Esophagus squamous epithelium (tissue), 5 donors: ENCODE measurements around the gene TTC28. TPM values are rescaled to one million over a fixed set of nuclear protein-coding genes. Genes with fewer than 3 reads are reported as not detected.

Experiments
- DNase-seq: peaks from one replicate; lab custom pipeline; 2025; lab: John Stamatoyannopoulos, UW
- H3K27ac ChIP-seq, 4 donors: fragments of 200-600 bp; sonication (generic); one replicate each; pipeline ENCODE4 v1.5.1; 2016 to 2019; ENCODE audit warnings: mild to moderate bottlenecking in 1 of 4
- H3K27me3 ChIP-seq, 4 donors: fragments of 200-600 bp; sonication (generic); 1 replicate in 3 of 4; 2 replicates in 1 of 4; pipeline versions ENCODE4 v1.5.1 to v1.6.0; 2017 to 2021; ENCODE audit warnings: antibody characterized with exemption in 1 of 4
- H3K36me3 ChIP-seq, 3 donors: fragments of 200-600 bp; sonication (generic); one replicate each; pipeline ENCODE4 v1.5.1; 2016 to 2019
- H3K4me1 ChIP-seq, 3 donors: fragments of 200-600 bp; sonication (generic); one replicate each; pipeline ENCODE4 v1.5.1; 2017 to 2019
- H3K4me3 ChIP-seq, 4 donors: fragments of 200-600 bp; sonication (generic); 1 replicate in 3 of 4; 2 replicates in 1 of 4; pipeline ENCODE4 v1.5.1; 2016 to 2019; ENCODE audit warnings: mild to moderate bottlenecking in 2 of 4, moderate library complexity in 1 of 4
- H3K9me3 ChIP-seq, 3 donors: fragments of 200-600 bp; sonication (generic); one replicate each; pipeline ENCODE4 v1.5.1; 2016 to 2019
- POLR2A ChIP-seq, 4 donors: fragments of 450-650 bp; IDR thresholded peaks; one replicate each; pipeline ENCODE4 v1.6.1; 2017; ENCODE audit warnings: antibody characterized with exemption in 4 of 4, mild to moderate bottlenecking in 4 of 4, moderate library complexity in 3 of 4
- WGBS, 2 donors: methylation state at CpG; one replicate each; pipeline ENCODE4 v1.1.5; 2018; 5-methylcytosine and 5-hydroxymethylcytosine counted together
- intact Hi-C: fragments of 100-400 bp; cut with DNase I; formaldehyde crosslinking; loops from one replicate; pipeline ENCODE4 v1.15.0; 2022
- total RNA-seq, 4 donors: library from RNA; depleted of rRNA; stranded (reverse); fragments of >200 nt; gene quantifications; one replicate each; pipeline ENCODE4 v1.1.0, GENCODE V29; 2016
- TF ChIP-seq, protein P1 (sequence below), 6 experiments: fragments of 450-650 bp in 4 of 6; fragments of 200-600 bp in 2 of 6; sonication (generic) in 2 of 6; IDR thresholded peaks; one replicate each; pipeline ENCODE4 v1.5.1; 2016 to 2019; ENCODE audit warnings: antibody characterized with exemption in 6 of 6, mild to moderate bottlenecking in 4 of 6, moderate library complexity in 4 of 6
- donor health status: DM: yes; HTN: yes; CAD: no.

TTC28 gene
- total RNA-seq, 4 donors from 2014 or later: 6.0 to 21.4 (median 7.7) TPM

DNA sequence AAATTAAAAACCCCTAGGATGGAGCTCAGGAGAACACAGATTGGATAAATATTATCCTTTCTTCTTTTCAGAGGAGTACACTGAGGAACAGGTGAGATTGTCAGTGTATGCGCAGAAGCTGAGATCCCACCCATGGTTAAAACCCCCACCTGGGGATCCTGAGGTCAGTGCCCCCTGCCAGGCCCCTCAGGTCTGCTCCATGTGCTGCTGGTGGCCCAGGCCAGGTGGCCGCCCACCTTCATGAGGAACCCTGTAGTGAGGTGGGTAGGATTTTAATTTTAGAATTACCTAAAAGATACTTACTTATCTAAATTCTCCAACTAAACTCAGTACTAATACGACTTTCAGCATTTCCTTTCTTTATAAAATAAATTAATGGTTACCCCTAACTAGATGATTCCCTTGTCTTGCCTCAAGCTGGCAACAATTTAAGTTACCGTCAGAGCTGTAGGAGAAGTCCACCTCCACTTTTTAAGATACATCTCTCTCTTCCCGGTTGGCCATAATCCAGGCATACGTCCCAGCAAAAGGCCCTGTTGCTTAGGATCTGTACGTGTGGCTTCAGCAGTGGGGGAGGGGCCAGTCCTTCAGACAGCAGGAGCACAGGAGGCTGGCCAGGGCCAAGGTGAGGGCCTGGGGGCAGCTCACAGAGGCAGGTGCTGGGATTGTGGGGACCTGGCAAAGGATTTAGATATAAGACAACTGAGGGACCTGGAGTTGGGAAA lies 699.1 kb downstream of the TTC28 start:
- no peak for DNase-seq
- H3K36me3 ChIP-seq: peaks cover 0 to 59% (median 3%) of the 10 kb centered on the region in 3 donors
- H3K4me3 ChIP-seq: no peak overlapping the region
- intact Hi-C loops: no loop called here
- 76 to 88% methylated on average over 7 of the region's 7 CpGs for WGBS, 2 donors
- H3K4me1 ChIP-seq: peaks cover 0 to 3% (median 0%) of the 10 kb centered on the region in 3 donors
- no peaks in the 10 kb centered on the region for H3K27me3 ChIP-seq
- H3K27ac ChIP-seq: no peak overlapping the region
- TF ChIP-seq, protein P1, sequence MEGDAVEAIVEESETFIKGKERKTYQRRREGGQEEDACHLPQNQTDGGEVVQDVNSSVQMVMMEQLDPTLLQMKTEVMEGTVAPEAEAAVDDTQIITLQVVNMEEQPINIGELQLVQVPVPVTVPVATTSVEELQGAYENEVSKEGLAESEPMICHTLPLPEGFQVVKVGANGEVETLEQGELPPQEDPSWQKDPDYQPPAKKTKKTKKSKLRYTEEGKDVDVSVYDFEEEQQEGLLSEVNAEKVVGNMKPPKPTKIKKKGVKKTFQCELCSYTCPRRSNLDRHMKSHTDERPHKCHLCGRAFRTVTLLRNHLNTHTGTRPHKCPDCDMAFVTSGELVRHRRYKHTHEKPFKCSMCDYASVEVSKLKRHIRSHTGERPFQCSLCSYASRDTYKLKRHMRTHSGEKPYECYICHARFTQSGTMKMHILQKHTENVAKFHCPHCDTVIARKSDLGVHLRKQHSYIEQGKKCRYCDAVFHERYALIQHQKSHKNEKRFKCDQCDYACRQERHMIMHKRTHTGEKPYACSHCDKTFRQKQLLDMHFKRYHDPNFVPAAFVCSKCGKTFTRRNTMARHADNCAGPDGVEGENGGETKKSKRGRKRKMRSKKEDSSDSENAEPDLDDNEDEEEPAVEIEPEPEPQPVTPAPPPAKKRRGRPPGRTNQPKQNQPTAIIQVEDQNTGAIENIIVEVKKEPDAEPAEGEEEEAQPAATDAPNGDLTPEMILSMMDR (IDR thresholded peaks at IDR 0.05): no peak
- TF ChIP-seq POLR2A (IDR thresholded peaks at IDR 0.05): no peak
- H3K9me3 ChIP-seq: no peaks in the 10 kb centered on the region

DNA sequence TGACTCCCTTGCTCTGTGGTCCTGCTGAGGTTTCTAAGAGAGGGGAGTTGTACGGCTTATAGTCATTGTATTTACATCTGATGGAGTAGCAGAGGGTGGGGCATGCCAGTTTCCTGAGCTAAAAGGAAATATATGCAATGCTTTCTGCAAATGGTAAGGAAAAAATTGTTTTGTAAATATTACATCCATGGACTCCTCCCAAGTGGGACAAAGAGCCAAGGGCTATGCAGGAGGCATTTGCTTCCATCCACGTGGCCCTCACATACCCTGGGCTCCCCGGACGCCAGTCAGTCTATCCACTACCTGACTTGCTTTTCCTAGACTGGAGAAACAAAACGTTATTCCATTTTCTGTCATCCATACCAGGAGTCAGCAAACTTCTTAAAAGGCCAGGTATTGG lies 700.8 kb downstream of the TTC28 start:
- intact Hi-C loops: no loop called here
- DNase-seq: no peak
- Histone ChIP-seq H3K27ac (no peak overlapping the region), H3K4me3 (no peak overlapping the region), H3K9me3 (no peaks in the 10 kb centered on the region), H3K36me3 (peaks cover 0 to 42% (median under 1%) of the 10 kb centered on the region in 3 donors), H3K4me1 (peaks cover 0 to 6% (median 0%) of the 10 kb centered on the region in 3 donors), H3K27me3 (no peaks in the 10 kb centered on the region)
- TF ChIP-seq POLR2A (IDR thresholded peaks at IDR 0.05): no peak
- TF ChIP-seq, protein P1 (IDR thresholded peaks at IDR 0.05): no peak
- 77 to 83% methylated on average over 5 of the region's 5 CpGs for WGBS, 2 donors

DNA sequence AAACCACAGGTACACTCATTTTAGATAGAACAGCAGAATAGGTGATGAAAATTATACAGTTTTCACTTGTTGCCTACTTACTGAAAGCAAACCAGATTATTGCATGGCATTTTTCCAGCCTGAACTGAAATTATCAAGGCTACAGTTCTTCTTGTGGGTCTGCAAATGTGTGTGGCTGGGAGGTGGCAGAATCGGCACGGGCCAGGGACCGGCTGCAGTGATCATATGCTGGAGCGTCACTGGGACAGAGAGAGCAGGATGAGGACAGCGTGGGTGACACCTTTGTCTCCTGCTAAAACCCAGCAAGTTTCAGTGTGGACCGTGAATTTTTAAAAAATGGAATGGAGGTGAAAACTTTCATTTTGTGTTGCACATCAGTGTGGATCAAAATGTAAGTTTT lies 701.3 kb downstream of the TTC28 start:
- Histone ChIP-seq H3K9me3 (no peaks in the 10 kb centered on the region), H3K36me3 (peaks cover 0 to 37% (median 0%) of the 10 kb centered on the region in 3 donors), H3K27ac (no peak overlapping the region), H3K4me1 (peaks cover 0 to 6% (median 0%) of the 10 kb centered on the region in 3 donors), H3K4me3 (no peak overlapping the region), H3K27me3 (no peaks in the 10 kb centered on the region)
- intact Hi-C loops: no loop called here
- no peak for DNase-seq
- TF ChIP-seq POLR2A (IDR thresholded peaks at IDR 0.05): no peak
- WGBS, 2 donors: 89 to 92% methylated on average over 6 of the region's 6 CpGs

DNA sequence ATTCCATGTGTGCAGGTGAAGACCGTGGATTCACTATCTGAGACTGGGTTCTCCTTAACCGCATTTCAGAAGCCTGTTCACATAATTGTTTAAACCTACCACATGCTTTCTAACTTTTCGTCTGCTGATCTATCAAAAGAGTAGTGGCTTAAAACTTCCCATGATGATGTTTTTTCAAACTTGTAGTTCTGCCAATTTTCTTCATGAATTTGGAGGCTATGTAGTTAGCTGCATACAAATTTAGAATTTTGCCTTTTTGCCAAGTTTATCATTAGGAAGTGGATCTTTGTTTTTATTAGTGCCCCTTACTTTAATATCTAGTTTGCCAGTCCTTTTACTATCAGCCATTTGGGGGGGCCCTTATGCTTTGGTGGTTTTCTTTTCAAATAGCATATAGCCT lies 703.1 kb downstream of the TTC28 start:
- Histone ChIP-seq H3K27me3 (no peaks in the 10 kb centered on the region), H3K4me3 (no peak overlapping the region), H3K36me3 (peaks cover 0 to 19% (median 0%) of the 10 kb centered on the region in 3 donors), H3K4me1 (peaks cover 0 to 6% (median 0%) of the 10 kb centered on the region in 3 donors), H3K9me3 (no peaks in the 10 kb centered on the region), H3K27ac (no peak overlapping the region)
- no peak for DNase-seq
- TF ChIP-seq, protein P1 (IDR thresholded peaks at IDR 0.05): no peak
- TF ChIP-seq POLR2A (IDR thresholded peaks at IDR 0.05): no peak
- 66 to 81% methylated on average over 3 of the region's 3 CpGs for WGBS, 2 donors
- intact Hi-C loops: no loop called here

DNA sequence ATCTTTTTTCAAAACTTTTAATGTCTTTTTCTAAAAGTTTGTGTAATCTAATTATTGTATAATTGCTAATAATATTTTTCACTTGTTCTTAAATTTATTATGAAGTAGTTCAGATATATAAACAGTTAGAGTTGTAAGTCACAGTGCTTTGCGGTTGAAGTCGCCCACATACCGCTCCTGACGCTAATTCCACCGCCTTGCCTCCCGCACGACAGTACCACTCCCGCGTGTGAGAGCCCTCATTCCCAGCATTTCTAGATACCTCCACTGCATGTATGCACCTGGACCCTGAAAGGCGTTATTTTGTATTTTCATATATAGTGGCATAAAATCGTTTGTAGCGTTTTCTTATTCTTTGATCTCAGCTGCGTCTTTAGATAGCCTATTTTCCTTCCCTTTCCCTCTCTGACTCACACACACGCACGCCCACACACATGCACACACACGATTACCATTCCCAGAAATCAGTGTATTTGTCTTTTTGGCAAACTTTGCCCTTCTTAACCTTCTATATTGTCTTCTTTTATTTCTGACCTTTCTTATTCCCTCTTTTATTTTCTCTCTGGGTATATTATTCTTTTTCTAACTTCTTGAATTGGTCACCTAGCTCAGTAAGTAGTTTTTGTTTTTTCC lies 704.1 kb downstream of the TTC28 start:
- Histone ChIP-seq H3K36me3 (peaks cover 0 to 18% (median 0%) of the 10 kb centered on the region in 3 donors), H3K27me3 (no peaks in the 10 kb centered on the region), H3K4me3 (no peak overlapping the region), H3K27ac (no peak overlapping the region), H3K4me1 (peaks cover 0 to 6% (median 0%) of the 10 kb centered on the region in 3 donors), H3K9me3 (no peaks in the 10 kb centered on the region)
- intact Hi-C loops: no loop called here
- TF ChIP-seq, protein P1 (IDR thresholded peaks at IDR 0.05): no peak
- TF ChIP-seq POLR2A (IDR thresholded peaks at IDR 0.05): no peak
- WGBS, 2 donors: 60 to 62% methylated on average over 16 of the region's 16 CpGs
- no peak for DNase-seq
